Measurements from ENCODE around the gene RAB28.

GRCh38 chr4:13355111-13355880, 128.8 kb downstream of the RAB28 start:
- TF ChIP-seq, protein P1, sequence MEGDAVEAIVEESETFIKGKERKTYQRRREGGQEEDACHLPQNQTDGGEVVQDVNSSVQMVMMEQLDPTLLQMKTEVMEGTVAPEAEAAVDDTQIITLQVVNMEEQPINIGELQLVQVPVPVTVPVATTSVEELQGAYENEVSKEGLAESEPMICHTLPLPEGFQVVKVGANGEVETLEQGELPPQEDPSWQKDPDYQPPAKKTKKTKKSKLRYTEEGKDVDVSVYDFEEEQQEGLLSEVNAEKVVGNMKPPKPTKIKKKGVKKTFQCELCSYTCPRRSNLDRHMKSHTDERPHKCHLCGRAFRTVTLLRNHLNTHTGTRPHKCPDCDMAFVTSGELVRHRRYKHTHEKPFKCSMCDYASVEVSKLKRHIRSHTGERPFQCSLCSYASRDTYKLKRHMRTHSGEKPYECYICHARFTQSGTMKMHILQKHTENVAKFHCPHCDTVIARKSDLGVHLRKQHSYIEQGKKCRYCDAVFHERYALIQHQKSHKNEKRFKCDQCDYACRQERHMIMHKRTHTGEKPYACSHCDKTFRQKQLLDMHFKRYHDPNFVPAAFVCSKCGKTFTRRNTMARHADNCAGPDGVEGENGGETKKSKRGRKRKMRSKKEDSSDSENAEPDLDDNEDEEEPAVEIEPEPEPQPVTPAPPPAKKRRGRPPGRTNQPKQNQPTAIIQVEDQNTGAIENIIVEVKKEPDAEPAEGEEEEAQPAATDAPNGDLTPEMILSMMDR (IDR thresholded peaks at IDR 0.05 in 4 of 5, conservative IDR thresholded peaks at IDR 0.05 in 1 of 5): no peak
- no peak for TF ChIP-seq POLR2A (IDR thresholded peaks at IDR 0.05)

Measured in gastrocnemius medialis (tissue), 4 donors.